Activated naive CD4-positive, alpha-beta T cell treated with anti-CD3 and anti-CD28 coated beads, Interleukin-2, amount 10 ng/mL, durations not matched to agents 7 days and 5 days (primary cell): ENCODE results near the gene UPK3B.
"Not testable (repeated sequence)": the region's sequence is repeated elsewhere in the genome, so short reads cannot be mapped to it uniquely, and the experiment has no call there.

Source experiments
- CTCF ChIA-PET: fragments of 350-600 bp; sonication (Branson Sonifier 250); formaldehyde crosslinking; loops from one replicate; lab custom pipeline; 2021; ENCODE audit warnings: antibody characterized with exemption; lab: Charles Lee
- DNase-seq: peaks from one replicate; pipeline ENCODE4 v3.0.0-alpha.2; 2020
- H3K27ac Mint-ChIP-seq: one replicate; pipeline ENCODE4 v1.8.0; 2021; ENCODE audit warnings: mild to moderate bottlenecking, moderate library complexity, mixed read lengths
- H3K27me3 Mint-ChIP-seq: one replicate; pipeline ENCODE4 v1.8.0; 2021; ENCODE audit warnings: mild to moderate bottlenecking, mixed read lengths
- H3K36me3 Mint-ChIP-seq: one replicate; pipeline ENCODE4 v1.8.0; 2021; ENCODE audit warnings: mixed read lengths
- H3K4me1 Mint-ChIP-seq: one replicate; pipeline ENCODE4 v1.8.0; 2021; ENCODE audit warnings: mixed read lengths
- H3K4me3 Mint-ChIP-seq: one replicate; pipeline ENCODE4 v1.8.0; 2021; ENCODE audit warnings: mild to moderate bottlenecking, moderate library complexity, mixed read lengths
- H3K9me3 Mint-ChIP-seq: one replicate; pipeline ENCODE4 v1.8.0; 2021; ENCODE audit warnings: mixed read lengths

UPK3B gene

GRCh38 chr7:76516932-76517331 lies 6.6 kb downstream of the UPK3B start:
- H3K4me1 Mint-ChIP-seq, H3K9me3 Mint-ChIP-seq, H3K4me3 Mint-ChIP-seq, DNase-seq, CTCF ChIA-PET, H3K36me3 Mint-ChIP-seq, H3K27ac Mint-ChIP-seq, H3K27me3 Mint-ChIP-seq: not testable (repeated sequence)

GRCh38 chr7:76526183-76526582 lies 15.8 kb downstream of the UPK3B start:
- H3K4me1 Mint-ChIP-seq, CTCF ChIA-PET, H3K9me3 Mint-ChIP-seq, DNase-seq, H3K27ac Mint-ChIP-seq, H3K27me3 Mint-ChIP-seq, H3K36me3 Mint-ChIP-seq, H3K4me3 Mint-ChIP-seq: not testable (repeated sequence)

- CTCF ChIA-PET, DNase-seq, H3K27ac Mint-ChIP-seq, H3K27me3 Mint-ChIP-seq, H3K9me3 Mint-ChIP-seq, H3K4me3 Mint-ChIP-seq, H3K4me1 Mint-ChIP-seq, H3K36me3 Mint-ChIP-seq: not testable (repeated sequence)
These were observed 21.3 kb downstream of the UPK3B start for GRCh38 chr7:76531643-76532042.

DNA sequence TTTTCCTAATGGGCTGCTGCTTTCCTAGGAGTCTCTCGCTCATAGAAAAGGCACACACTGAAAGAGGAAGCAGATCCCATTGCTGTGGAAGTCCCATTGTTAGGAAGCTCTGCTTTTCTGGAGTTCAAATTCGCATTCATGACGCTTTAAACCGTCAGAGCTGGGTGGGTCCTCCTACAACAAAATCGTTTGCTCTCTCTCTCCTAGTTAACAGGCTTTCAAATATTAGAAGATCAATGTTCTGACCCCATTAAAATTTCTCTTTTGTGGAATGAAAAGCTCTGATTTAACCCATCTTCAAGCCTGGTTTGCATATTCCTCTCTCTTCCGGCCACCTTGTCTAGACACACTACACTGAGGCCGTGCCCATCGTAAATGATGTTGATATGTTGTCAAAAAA lies 32.8 kb downstream of the UPK3B start, which contains the start of gene SPDYE16:
Gene SPDYE16 (minus strand): TSS at position 101 of the 400 bp plus-strand sequence. CDS start 1,838 bp downstream, outside the sequence.
- H3K27ac Mint-ChIP-seq, H3K4me1 Mint-ChIP-seq, H3K9me3 Mint-ChIP-seq, H3K4me3 Mint-ChIP-seq, CTCF ChIA-PET, H3K36me3 Mint-ChIP-seq, DNase-seq, H3K27me3 Mint-ChIP-seq: not testable (repeated sequence)

- CTCF ChIA-PET, H3K9me3 Mint-ChIP-seq, H3K27me3 Mint-ChIP-seq: not testable (repeated sequence)
- Mint-ChIP-seq H3K27ac (peak overlapping the region; percentile 89), H3K36me3 (peaks cover 13% of the 10 kb centered on the region), H3K4me1 (peaks cover 23% of the 10 kb centered on the region), H3K4me3 (peak overlapping the region; percentile 85)
- DNase-seq: peak; percentile 92
These were observed 38.9 kb downstream of the UPK3B start for GRCh38 chr7:76549025-76549854.

- peak overlapping the region; percentile 85 for H3K4me3 Mint-ChIP-seq
- H3K9me3 Mint-ChIP-seq, CTCF ChIA-PET, H3K27me3 Mint-ChIP-seq: not testable (repeated sequence)
- peaks cover 23% of the 10 kb centered on the region for H3K4me1 Mint-ChIP-seq
- peak overlapping the region; percentile 89 for H3K27ac Mint-ChIP-seq
- peaks cover 14% of the 10 kb centered on the region for H3K36me3 Mint-ChIP-seq
- peak; percentile 24 for DNase-seq
These were observed 39.5 kb downstream of the UPK3B start for GRCh38 chr7:76549855-76550248.

GRCh38 chr7:76551992-76552391 lies 41.6 kb downstream of the UPK3B start:
- peaks cover 23% of the 10 kb centered on the region for H3K4me1 Mint-ChIP-seq
- CTCF ChIA-PET, H3K27me3 Mint-ChIP-seq, H3K4me3 Mint-ChIP-seq, H3K27ac Mint-ChIP-seq, H3K9me3 Mint-ChIP-seq, DNase-seq: not testable (repeated sequence)
- H3K36me3 Mint-ChIP-seq: peaks cover 21% of the 10 kb centered on the region

DNA sequence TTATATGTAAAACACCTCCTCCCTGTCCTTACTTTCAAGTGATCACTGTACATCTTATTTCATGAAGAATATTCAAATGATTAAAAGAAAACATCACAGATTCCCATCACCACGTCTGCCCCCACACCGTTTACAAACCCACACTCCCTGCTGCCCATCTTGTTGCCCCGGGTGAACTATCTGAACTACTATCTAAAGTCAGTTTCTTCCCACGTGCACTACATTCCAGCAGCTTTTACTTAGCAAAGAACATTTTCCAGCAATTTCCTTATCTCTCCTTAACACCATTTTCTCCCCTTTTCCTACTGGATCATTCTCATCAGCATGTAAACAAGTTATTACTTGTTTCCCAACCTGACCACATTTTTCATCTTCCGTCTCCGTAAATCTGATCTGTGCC lies 49.3 kb downstream of the UPK3B start:
- CTCF ChIA-PET, DNase-seq, H3K4me1 Mint-ChIP-seq, H3K9me3 Mint-ChIP-seq, H3K27ac Mint-ChIP-seq, H3K27me3 Mint-ChIP-seq, H3K4me3 Mint-ChIP-seq: not testable (repeated sequence)
- H3K36me3 Mint-ChIP-seq: peaks cover 38% of the 10 kb centered on the region

DNA sequence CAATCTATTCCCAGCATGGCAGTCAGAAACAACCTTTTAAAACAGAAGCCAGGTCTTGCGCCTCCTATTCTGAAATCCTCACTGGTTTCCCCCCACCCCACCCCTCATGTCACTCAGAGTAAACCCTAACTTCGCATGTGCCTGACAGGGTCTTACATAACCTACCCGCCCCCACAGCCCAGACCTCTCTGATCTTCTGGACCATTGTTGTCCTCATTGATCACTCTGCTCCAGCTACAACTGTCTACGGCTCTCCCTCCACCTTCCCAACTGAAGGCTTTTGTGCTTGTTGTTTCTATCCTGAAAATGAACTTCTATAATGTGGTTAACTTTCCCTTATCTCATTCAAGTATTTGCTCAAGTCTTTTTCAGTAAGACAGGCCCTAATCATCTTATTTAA lies 49.8 kb downstream of the UPK3B start:
- H3K27ac Mint-ChIP-seq, H3K9me3 Mint-ChIP-seq, H3K4me1 Mint-ChIP-seq, DNase-seq, H3K27me3 Mint-ChIP-seq, CTCF ChIA-PET, H3K4me3 Mint-ChIP-seq: not testable (repeated sequence)
- H3K36me3 Mint-ChIP-seq: peaks cover 36% of the 10 kb centered on the region

DNA sequence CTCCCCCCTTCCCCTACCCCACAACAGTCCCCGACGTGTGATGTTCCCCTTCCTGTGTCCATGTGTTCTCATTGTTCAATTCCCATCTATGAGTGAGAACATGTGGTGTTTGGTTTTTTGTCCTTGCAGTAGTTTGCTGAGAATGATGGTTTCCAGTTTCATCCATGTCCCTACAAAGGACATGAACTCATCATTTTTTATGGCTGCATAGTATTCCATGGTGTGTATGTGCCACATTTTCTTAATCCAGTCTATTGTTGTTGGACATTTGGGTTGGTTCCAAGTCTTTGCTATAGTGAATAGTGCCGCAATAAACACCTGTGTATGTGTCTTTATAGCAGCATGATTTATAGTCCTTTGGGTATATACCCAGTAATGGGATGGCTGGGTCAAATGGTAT lies 51.0 kb downstream of the UPK3B start:
- H3K9me3 Mint-ChIP-seq, H3K4me1 Mint-ChIP-seq, CTCF ChIA-PET, H3K4me3 Mint-ChIP-seq, DNase-seq, H3K27me3 Mint-ChIP-seq, H3K27ac Mint-ChIP-seq: not testable (repeated sequence)
- H3K36me3 Mint-ChIP-seq: peaks cover 36% of the 10 kb centered on the region

DNA sequence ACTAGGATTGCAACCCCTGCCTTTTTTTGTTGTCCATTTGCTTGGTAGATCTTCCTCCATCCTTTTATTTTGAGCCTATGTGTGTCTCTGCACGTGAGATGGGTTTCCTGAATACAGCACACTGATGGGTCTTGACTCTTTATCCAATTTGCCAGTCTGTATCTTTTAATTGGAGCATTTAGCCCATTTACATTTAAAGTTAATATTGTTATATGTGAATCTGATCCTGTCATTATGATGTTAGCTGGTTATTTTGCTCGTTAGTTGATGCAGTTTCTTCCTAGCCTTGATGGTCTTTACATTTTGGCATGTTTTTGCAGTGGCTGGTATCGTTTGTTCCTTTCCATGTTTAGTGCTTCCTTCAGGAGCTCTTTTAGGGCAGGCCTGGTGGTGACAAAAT lies 54.6 kb downstream of the UPK3B start:
- H3K36me3 Mint-ChIP-seq: peaks cover 29% of the 10 kb centered on the region
- CTCF ChIA-PET, DNase-seq, H3K27ac Mint-ChIP-seq, H3K4me1 Mint-ChIP-seq, H3K27me3 Mint-ChIP-seq, H3K4me3 Mint-ChIP-seq, H3K9me3 Mint-ChIP-seq: not testable (repeated sequence)
